HEK293 (cell line): Measurements from ENCODE around the gene ARHGAP22.

Experiments used
- CTCF ChIA-PET: fragments of 350-600 bp; formaldehyde crosslinking; extraction: SDS; loops from one replicate; lab custom pipeline; 2021; ENCODE audit warnings: antibody characterized with exemption; lab: Yijun Ruan, JAX
- POLR2A ChIA-PET: fragments of 300-600 bp; formaldehyde crosslinking; extraction: SDS; loops from one replicate; lab custom pipeline; 2020; ENCODE audit warnings: antibody characterized with exemption, inconsistent platforms; lab: Yijun Ruan, JAX
- H3K27ac ChIP-seq: fragments of 200-500 bp; sonication (Bioruptor generic); 2 replicates; pipeline ENCODE4 v1.5.1; 2014; ENCODE audit warnings: low read depth, low read length, control low read depth, inconsistent platforms; ENCODE audit errors: extremely low read depth
- H3K36me3 ChIP-seq, 2 experiments: fragments of 200-500 bp in 1 of 2; sonication (Bioruptor generic) in 1 of 2; 1 replicate in 1 of 2; 2 replicates in 1 of 2; pipeline ENCODE4 v1.5.1; 2014 to 2017; ENCODE audit warnings: inconsistent platforms in 2 of 2, low read length in 2 of 2; ENCODE audit not compliant: control insufficient read depth in 2 of 2, insufficient read depth in 1 of 2
- H3K4me1 ChIP-seq: fragments of 200-500 bp; sonication (Bioruptor generic); 2 replicates; pipeline ENCODE4 v1.5.1; 2014; ENCODE audit warnings: mild to moderate bottlenecking, low read length, inconsistent platforms; ENCODE audit not compliant: control insufficient read depth, insufficient read depth
- H3K4me3 ChIP-seq: 2 replicates; pipeline ENCODE4 v1.5.1; 2011; ENCODE audit warnings: low read depth, mild to moderate bottlenecking, control low read depth, low read length, moderate library complexity
- H3K9me3 ChIP-seq: fragments of 200-500 bp; sonication (Bioruptor generic); 2 replicates; pipeline ENCODE4 v1.5.1; 2014; ENCODE audit warnings: low read depth, low read length, inconsistent platforms; ENCODE audit not compliant: control insufficient read depth, insufficient read depth
- GLI2 ChIP-seq: fragments of 450-650 bp; formaldehyde crosslinking; IDR thresholded peaks from 2 replicates; pipeline ENCODE4; 2017; ENCODE audit warnings: missing biosample characterization, missing genetic modification characterization, low read depth, borderline replicate concordance
- HOXA7 ChIP-seq: sonication (generic); formaldehyde crosslinking; IDR thresholded peaks from 2 replicates; pipeline ENCODE4 v1.8.1; 2022; ENCODE audit warnings: missing genetic modification reagents, borderline replicate concordance
- SCRT2 ChIP-seq: fragments of 450-650 bp; formaldehyde crosslinking; IDR thresholded peaks from 2 replicates; pipeline ENCODE4 v1.5.1; 2016; ENCODE audit warnings: missing biosample characterization, missing genetic modification characterization
- SP3 ChIP-seq: fragments of 450-650 bp; formaldehyde crosslinking; IDR thresholded peaks from 2 replicates; pipeline ENCODE4 v1.5.1; 2016; ENCODE audit warnings: missing biosample characterization, missing genetic modification characterization
- ZFP69B ChIP-seq: fragments of 450-650 bp; formaldehyde crosslinking; IDR thresholded peaks from 2 replicates; pipeline ENCODE4 v1.5.1; 2016; ENCODE audit warnings: missing biosample characterization, missing genetic modification characterization
- ZNF2 ChIP-seq: fragments of 450-650 bp; formaldehyde crosslinking; IDR thresholded peaks from 2 replicates; pipeline ENCODE4 v1.5.1; 2016; ENCODE audit warnings: missing biosample characterization, missing genetic modification characterization
- ZNF391 ChIP-seq: fragments of 450-650 bp; formaldehyde crosslinking; IDR thresholded peaks from 2 replicates; pipeline ENCODE4 v1.5.1; 2016; ENCODE audit warnings: low read depth, missing biosample characterization, missing genetic modification characterization, borderline replicate concordance
- ZNF623 ChIP-seq: fragments of 450-650 bp; formaldehyde crosslinking; IDR thresholded peaks from 2 replicates; pipeline ENCODE4 v1.5.1; 2016; ENCODE audit warnings: missing biosample characterization, missing genetic modification characterization
- ZNF654 ChIP-seq: fragments of 450-650 bp; formaldehyde crosslinking; IDR thresholded peaks from 2 replicates; pipeline ENCODE4 v1.5.1; 2016; ENCODE audit warnings: low read depth, missing biosample characterization, missing genetic modification characterization
- ZNF658 ChIP-seq: fragments of 450-650 bp; formaldehyde crosslinking; IDR thresholded peaks from 2 replicates; pipeline ENCODE4; 2016; ENCODE audit warnings: missing biosample characterization, missing genetic modification characterization
- ZNF664 ChIP-seq: fragments of 450-650 bp; formaldehyde crosslinking; IDR thresholded peaks from 2 replicates; pipeline ENCODE4 v1.5.1; 2016; ENCODE audit warnings: missing biosample characterization, missing genetic modification characterization
- ZNF670 ChIP-seq: fragments of 450-650 bp; formaldehyde crosslinking; IDR thresholded peaks from 2 replicates; pipeline ENCODE4 v1.5.1; 2016; ENCODE audit warnings: missing biosample characterization, missing genetic modification characterization, low read depth
- ZNF837 ChIP-seq: fragments of 450-650 bp; formaldehyde crosslinking; IDR thresholded peaks from 2 replicates; pipeline ENCODE4 v1.5.1; 2016; ENCODE audit warnings: missing biosample characterization, missing genetic modification characterization
- TF ChIP-seq, protein P1 (sequence below): fragments of 450-650 bp; formaldehyde crosslinking; IDR thresholded peaks from 2 replicates; pipeline ENCODE4 v1.5.1; 2016; ENCODE audit warnings: missing biosample characterization, missing genetic modification characterization, borderline replicate concordance
- TF ChIP-seq, protein P2 (sequence below): fragments of 450-650 bp; formaldehyde crosslinking; IDR thresholded peaks from 2 replicates; pipeline ENCODE4 v1.5.1; 2017; ENCODE audit warnings: missing biosample characterization, missing genetic modification characterization
- TF ChIP-seq, protein P3 (sequence below): fragments of 450-650 bp; formaldehyde crosslinking; IDR thresholded peaks from 2 replicates; pipeline ENCODE4 v1.5.1; 2017; ENCODE audit warnings: missing biosample characterization, missing genetic modification characterization
- TF ChIP-seq, protein P4 (sequence below): fragments of 450-650 bp; formaldehyde crosslinking; IDR thresholded peaks from 2 replicates; pipeline ENCODE4 v1.5.1; 2016; ENCODE audit warnings: missing biosample characterization, missing genetic modification characterization

ARHGAP22 gene

DNA sequence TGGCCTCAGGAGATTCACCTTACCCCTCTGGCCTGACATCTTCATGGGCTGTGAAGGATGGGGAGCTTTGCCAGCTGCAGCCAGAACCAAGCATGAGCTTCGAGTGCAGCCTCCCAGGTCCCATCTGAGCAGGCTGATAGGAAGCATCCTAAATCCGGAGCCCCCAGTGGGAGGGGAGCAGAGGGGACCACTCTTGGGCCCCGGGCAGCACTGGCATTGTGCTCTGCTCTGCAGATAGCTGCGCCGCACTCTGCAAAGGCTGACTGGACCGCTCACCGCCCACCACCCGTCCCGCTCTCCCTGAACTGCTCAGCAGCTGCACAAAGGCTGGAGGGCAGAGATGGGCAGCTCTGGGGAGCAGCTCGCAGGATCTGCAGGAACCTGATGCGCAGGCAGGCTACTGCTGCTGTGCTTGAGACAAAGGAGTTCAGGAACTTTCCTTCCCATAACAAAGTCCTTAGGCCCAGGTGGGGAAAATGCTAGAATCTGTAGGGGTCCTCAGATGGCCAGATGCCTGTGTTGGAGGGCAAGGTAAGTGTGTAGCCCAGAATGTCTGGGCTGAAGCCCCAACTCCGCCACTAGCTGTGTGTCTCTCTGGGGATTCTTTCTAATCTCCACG lies 51.8 kb downstream of the ARHGAP22 start:
- POLR2A ChIA-PET: no interaction called here
- Histone ChIP-seq H3K9me3 (no peaks in the 10 kb centered on the region), H3K27ac (no peak overlapping the region), H3K36me3 (no peaks in the 10 kb centered on the region), H3K4me1 (no peaks in the 10 kb centered on the region), H3K4me3 (no peak overlapping the region)
- CTCF ChIA-PET: interaction anchor here (0.5 to 11.3 kb wide), 10 partner anchors 8 to 127 kb away, joined by 3 to 139 read pairs (median 3); no protein-coding TSS in a partner anchor
- TF ChIP-seq SP3 (tag by site-specific recombination) (no peak), ZNF658 (tag by site-specific recombination) (no peak), ZNF623 (tag by site-specific recombination) (no peak), HOXA7 (CRISPR knock-in tag) (no peak), ZNF664 (tag by site-specific recombination) (no peak)
- TF ChIP-seq, protein P1, sequence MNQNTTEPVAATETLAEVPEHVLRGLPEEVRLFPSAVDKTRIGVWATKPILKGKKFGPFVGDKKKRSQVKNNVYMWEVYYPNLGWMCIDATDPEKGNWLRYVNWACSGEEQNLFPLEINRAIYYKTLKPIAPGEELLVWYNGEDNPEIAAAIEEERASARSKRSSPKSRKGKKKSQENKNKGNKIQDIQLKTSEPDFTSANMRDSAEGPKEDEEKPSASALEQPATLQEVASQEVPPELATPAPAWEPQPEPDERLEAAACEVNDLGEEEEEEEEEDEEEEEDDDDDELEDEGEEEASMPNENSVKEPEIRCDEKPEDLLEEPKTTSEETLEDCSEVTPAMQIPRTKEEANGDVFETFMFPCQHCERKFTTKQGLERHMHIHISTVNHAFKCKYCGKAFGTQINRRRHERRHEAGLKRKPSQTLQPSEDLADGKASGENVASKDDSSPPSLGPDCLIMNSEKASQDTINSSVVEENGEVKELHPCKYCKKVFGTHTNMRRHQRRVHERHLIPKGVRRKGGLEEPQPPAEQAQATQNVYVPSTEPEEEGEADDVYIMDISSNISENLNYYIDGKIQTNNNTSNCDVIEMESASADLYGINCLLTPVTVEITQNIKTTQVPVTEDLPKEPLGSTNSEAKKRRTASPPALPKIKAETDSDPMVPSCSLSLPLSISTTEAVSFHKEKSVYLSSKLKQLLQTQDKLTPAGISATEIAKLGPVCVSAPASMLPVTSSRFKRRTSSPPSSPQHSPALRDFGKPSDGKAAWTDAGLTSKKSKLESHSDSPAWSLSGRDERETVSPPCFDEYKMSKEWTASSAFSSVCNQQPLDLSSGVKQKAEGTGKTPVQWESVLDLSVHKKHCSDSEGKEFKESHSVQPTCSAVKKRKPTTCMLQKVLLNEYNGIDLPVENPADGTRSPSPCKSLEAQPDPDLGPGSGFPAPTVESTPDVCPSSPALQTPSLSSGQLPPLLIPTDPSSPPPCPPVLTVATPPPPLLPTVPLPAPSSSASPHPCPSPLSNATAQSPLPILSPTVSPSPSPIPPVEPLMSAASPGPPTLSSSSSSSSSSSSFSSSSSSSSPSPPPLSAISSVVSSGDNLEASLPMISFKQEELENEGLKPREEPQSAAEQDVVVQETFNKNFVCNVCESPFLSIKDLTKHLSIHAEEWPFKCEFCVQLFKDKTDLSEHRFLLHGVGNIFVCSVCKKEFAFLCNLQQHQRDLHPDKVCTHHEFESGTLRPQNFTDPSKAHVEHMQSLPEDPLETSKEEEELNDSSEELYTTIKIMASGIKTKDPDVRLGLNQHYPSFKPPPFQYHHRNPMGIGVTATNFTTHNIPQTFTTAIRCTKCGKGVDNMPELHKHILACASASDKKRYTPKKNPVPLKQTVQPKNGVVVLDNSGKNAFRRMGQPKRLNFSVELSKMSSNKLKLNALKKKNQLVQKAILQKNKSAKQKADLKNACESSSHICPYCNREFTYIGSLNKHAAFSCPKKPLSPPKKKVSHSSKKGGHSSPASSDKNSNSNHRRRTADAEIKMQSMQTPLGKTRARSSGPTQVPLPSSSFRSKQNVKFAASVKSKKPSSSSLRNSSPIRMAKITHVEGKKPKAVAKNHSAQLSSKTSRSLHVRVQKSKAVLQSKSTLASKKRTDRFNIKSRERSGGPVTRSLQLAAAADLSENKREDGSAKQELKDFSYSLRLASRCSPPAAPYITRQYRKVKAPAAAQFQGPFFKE (tag by site-specific recombination): no peak

DNA sequence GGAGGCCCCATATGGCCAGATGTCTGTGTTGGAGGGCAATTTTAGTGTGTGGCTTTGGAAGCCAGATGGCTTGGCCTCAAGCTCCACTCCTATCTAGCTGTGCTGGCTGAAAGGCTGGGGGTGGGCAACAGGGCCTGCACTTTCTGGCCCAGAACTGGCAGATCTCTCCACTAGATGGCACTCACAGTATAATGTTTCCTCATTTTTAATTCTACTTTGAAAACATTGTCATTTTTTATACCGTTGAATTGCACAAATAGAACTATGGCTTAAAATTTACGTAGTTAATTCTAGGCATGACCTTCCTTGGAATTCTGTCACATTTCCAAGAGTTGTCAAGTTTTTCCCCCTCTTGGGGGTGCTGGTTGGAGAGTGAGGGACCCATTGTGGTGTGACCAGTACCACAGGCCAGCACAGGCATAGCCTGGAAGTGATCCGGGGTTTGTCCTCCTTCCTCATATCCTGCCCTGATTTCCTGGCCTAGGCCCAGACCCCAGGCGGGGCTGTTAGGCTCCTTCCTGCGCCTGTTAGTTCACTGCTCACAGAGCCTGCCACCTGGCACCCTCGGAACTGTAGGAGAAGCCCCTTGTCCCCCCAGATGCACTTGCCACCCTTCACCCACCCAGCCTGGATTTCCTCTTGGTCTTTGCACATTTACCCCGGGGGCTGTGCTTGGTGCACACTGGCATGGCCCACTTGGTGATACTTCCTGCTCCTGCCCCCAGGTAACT lies 52.8 kb downstream of the ARHGAP22 start:
- no peak overlapping the region for H3K27ac ChIP-seq

DNA sequence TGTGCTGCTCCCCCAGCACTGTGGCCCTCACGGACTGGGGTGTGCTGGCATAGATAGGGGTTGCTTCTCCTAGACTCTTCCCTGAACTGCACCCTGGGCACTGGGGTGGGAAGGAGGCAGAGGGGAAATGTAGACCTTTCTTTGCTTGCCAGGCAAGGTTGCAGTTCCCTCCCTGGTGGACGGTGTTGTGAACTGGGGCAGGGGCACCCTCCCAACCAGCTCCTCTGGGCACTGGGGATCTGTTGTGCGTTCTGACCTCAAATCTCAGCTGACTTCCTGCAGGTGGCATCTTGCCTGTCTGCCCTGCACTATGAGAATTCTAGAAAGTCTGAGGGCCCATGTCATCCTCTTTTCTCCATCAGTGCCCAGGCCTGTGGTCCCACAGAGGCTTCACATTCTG lies 53.9 kb downstream of the ARHGAP22 start:
- no peak overlapping the region for H3K4me3 ChIP-seq
- H3K27ac ChIP-seq: no peak overlapping the region
- no peaks in the 10 kb centered on the region for H3K9me3 ChIP-seq
- no peaks in the 10 kb centered on the region for H3K36me3 ChIP-seq
- TF ChIP-seq, protein P2, sequence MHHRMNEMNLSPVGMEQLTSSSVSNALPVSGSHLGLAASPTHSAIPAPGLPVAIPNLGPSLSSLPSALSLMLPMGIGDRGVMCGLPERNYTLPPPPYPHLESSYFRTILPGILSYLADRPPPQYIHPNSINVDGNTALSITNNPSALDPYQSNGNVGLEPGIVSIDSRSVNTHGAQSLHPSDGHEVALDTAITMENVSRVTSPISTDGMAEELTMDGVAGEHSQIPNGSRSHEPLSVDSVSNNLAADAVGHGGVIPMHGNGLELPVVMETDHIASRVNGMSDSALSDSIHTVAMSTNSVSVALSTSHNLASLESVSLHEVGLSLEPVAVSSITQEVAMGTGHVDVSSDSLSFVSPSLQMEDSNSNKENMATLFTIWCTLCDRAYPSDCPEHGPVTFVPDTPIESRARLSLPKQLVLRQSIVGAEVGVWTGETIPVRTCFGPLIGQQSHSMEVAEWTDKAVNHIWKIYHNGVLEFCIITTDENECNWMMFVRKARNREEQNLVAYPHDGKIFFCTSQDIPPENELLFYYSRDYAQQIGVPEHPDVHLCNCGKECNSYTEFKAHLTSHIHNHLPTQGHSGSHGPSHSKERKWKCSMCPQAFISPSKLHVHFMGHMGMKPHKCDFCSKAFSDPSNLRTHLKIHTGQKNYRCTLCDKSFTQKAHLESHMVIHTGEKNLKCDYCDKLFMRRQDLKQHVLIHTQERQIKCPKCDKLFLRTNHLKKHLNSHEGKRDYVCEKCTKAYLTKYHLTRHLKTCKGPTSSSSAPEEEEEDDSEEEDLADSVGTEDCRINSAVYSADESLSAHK: no peak
- no peak for TF ChIP-seq GLI2 (tag by site-specific recombination)
- TF ChIP-seq, protein P3, sequence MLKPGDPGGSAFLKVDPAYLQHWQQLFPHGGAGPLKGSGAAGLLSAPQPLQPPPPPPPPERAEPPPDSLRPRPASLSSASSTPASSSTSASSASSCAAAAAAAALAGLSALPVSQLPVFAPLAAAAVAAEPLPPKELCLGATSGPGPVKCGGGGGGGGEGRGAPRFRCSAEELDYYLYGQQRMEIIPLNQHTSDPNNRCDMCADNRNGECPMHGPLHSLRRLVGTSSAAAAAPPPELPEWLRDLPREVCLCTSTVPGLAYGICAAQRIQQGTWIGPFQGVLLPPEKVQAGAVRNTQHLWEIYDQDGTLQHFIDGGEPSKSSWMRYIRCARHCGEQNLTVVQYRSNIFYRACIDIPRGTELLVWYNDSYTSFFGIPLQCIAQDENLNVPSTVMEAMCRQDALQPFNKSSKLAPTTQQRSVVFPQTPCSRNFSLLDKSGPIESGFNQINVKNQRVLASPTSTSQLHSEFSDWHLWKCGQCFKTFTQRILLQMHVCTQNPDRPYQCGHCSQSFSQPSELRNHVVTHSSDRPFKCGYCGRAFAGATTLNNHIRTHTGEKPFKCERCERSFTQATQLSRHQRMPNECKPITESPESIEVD: no peak
- no peak for TF ChIP-seq ZNF670 (tag by site-specific recombination)
- TF ChIP-seq, protein P4, sequence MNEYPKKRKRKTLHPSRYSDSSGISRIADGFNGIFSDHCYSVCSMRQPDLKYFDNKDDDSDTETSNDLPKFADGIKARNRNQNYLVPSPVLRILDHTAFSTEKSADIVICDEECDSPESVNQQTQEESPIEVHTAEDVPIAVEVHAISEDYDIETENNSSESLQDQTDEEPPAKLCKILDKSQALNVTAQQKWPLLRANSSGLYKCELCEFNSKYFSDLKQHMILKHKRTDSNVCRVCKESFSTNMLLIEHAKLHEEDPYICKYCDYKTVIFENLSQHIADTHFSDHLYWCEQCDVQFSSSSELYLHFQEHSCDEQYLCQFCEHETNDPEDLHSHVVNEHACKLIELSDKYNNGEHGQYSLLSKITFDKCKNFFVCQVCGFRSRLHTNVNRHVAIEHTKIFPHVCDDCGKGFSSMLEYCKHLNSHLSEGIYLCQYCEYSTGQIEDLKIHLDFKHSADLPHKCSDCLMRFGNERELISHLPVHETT (tag by site-specific recombination): no peak
- no peak for TF ChIP-seq ZNF391 (tag by site-specific recombination)
- TF ChIP-seq ZFP69B (tag by site-specific recombination): no peak
- H3K4me1 ChIP-seq: no peaks in the 10 kb centered on the region
- ChIA-PET POLR2A (no interaction called here), CTCF (interaction anchor here (0.6 to 11.3 kb wide), 9 partner anchors 9 to 106 kb away, joined by 3 to 139 read pairs (median 3); no protein-coding TSS in a partner anchor)

More for the DNA sequence above, 52.8 kb downstream of the ARHGAP22 start:
- Histone ChIP-seq H3K4me1 (no peaks in the 10 kb centered on the region), H3K36me3 (no peaks in the 10 kb centered on the region)
- CTCF ChIA-PET: interaction anchor here (0.5 to 11.3 kb wide), 13 partner anchors 9 to 996 kb away, joined by 3 to 139 read pairs (median 4); no protein-coding TSS in a partner anchor
- no peak for TF ChIP-seq ZNF2 (tag by site-specific recombination)
- peak; percentile 70 for TF ChIP-seq ZNF654 (tag by site-specific recombination)
- TF ChIP-seq SCRT2: 0 out of 2 replicates have a peak, but pooled peaks have one; percentile 15
- no peak for TF ChIP-seq ZNF837 (tag by site-specific recombination)
- TF ChIP-seq, all 188 proteins: peak for 2
- Histone ChIP-seq H3K9me3 (no peaks in the 10 kb centered on the region), H3K4me3 (no peak overlapping the region)
- POLR2A ChIA-PET: no interaction called here
